DOHH2 (cell line): ENCODE results near the gene UBE2B.

Experiments
- EZH2phosphoT487 ChIP-seq: fragments of 200-600 bp; sonication (generic); IDR thresholded peaks from 2 replicates; pipeline ENCODE4 v1.6.1; 2017; ENCODE audit warnings: borderline replicate concordance, mild to moderate bottlenecking, antibody characterized with exemption, low read length, moderate library complexity, mixed read lengths
- TF ChIP-seq, protein P1 (sequence below): fragments of 200-600 bp; sonication (generic); IDR thresholded peaks from one replicate; pipeline ENCODE4 v1.5.1; 2014; ENCODE audit warnings: antibody characterized with exemption, mild to moderate bottlenecking, low read depth, low read length; ENCODE audit not compliant: poor library complexity, severe bottlenecking

DNA sequence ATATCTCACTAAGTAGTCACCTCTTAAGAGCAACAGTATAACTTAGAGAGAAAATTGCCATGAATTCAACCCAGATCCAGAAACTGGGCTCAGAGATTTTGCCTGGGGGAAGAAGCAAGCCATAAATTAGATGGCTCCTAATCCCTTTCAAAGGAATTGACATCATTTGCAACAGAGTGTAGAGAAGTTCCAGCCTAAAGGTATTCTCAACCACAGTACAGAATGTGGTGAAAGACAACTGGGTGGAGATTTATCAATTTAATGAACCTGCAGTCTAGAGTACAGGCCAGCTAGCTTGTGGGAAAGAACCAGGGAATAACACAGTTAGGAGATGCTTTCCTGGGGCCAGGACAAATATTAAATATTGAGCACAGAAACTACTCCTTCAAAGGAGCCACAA, 44.0 kb upstream of the UBE2B start:
- TF ChIP-seq, protein P1, sequence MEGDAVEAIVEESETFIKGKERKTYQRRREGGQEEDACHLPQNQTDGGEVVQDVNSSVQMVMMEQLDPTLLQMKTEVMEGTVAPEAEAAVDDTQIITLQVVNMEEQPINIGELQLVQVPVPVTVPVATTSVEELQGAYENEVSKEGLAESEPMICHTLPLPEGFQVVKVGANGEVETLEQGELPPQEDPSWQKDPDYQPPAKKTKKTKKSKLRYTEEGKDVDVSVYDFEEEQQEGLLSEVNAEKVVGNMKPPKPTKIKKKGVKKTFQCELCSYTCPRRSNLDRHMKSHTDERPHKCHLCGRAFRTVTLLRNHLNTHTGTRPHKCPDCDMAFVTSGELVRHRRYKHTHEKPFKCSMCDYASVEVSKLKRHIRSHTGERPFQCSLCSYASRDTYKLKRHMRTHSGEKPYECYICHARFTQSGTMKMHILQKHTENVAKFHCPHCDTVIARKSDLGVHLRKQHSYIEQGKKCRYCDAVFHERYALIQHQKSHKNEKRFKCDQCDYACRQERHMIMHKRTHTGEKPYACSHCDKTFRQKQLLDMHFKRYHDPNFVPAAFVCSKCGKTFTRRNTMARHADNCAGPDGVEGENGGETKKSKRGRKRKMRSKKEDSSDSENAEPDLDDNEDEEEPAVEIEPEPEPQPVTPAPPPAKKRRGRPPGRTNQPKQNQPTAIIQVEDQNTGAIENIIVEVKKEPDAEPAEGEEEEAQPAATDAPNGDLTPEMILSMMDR, result no peak
- no peak for TF ChIP-seq EZH2phosphoT487
